HepG2 (cell line): ENCODE results near the gene HDLBP. TPM values are rescaled to one million over a fixed set of nuclear protein-coding genes. Genes with fewer than 3 reads are reported as not detected.

Experiments used
- ARNTL ChIP-seq: sonication (generic); formaldehyde crosslinking; IDR thresholded peaks from 2 replicates; pipeline ENCODE4 v1.4.0; 2020; ENCODE audit warnings: mild to moderate bottlenecking, missing genetic modification reagents
- E2F5 ChIP-seq: sonication (generic); formaldehyde crosslinking; conservative IDR thresholded peaks from 2 replicates; pipeline ENCODE4 v1.4.0; 2020; ENCODE audit warnings: missing genetic modification reagents
- ETS1 ChIP-seq: sonication (generic); formaldehyde crosslinking; IDR thresholded peaks from 2 replicates; pipeline ENCODE4 v1.4.0; 2020; ENCODE audit warnings: missing genetic modification reagents
- HBP1 ChIP-seq: IDR thresholded peaks from 2 replicates; pipeline ENCODE4 v1.6.1; 2016; ENCODE audit warnings: low read depth, control low read depth
- HDAC6 ChIP-seq: fragments of 200-600 bp; sonication (generic); IDR thresholded peaks from 2 replicates; pipeline ENCODE4 v1.7.0; 2017; ENCODE audit warnings: mild to moderate bottlenecking, antibody characterized with exemption, low read length, low read depth
- NRL ChIP-seq: sonication (generic); formaldehyde crosslinking; IDR thresholded peaks from 2 replicates; pipeline ENCODE4 v1.5.0; 2020; ENCODE audit warnings: missing genetic modification reagents, mild to moderate bottlenecking, moderate library complexity, borderline replicate concordance
- RBFOX2 ChIP-seq: fragments of 200-400 bp; formaldehyde crosslinking; IDR thresholded peaks from 2 replicates; pipeline ENCODE4 v1.6.1; 2017; ENCODE audit warnings: low read depth, mild to moderate bottlenecking, low read length
- TEAD3 ChIP-seq: optimal IDR thresholded peaks from 2 replicates; pipeline ENCODE3; 2016; ENCODE audit warnings: borderline replicate concordance
- ZNF225 ChIP-seq: sonication (generic); formaldehyde crosslinking; IDR thresholded peaks from 2 replicates; pipeline ENCODE4 v1.4.0; 2020; ENCODE audit warnings: mild to moderate bottlenecking, missing genetic modification reagents
- ZNF331 ChIP-seq: sonication (generic); formaldehyde crosslinking; IDR thresholded peaks from 2 replicates; pipeline ENCODE4 v1.4.0; 2020; ENCODE audit warnings: missing genetic modification reagents
- ZNF674 ChIP-seq: sonication (generic); formaldehyde crosslinking; IDR thresholded peaks from 2 replicates; pipeline ENCODE4 v1.5.0; 2020; ENCODE audit warnings: low read depth, mild to moderate bottlenecking, missing genetic modification reagents
- ZNF746 ChIP-seq: sonication (generic); formaldehyde crosslinking; IDR thresholded peaks from 2 replicates; pipeline ENCODE4 v1.8.0; 2022; ENCODE audit warnings: mild to moderate bottlenecking, missing genetic modification reagents
- polyA plus RNA-seq, 8 experiments: library from polyadenylated mRNA; depleted of rRNA in 3 of 8; stranded (reverse) in 7 of 8; unstranded in 1 of 8; fragments of >200 nt; fragmentation: Illumina TruSeq in 4 of 8; extraction: Trizol in 4 of 8; gene quantifications; 2 replicates each; pipeline versions ENCODE4 v1.2.1 to v1.2.3, GENCODE V29; 2011 to 2016; ENCODE audit warnings: low read depth in 4 of 8, missing spikeins in 1 of 8, mixed read lengths in 1 of 8; ENCODE audit not compliant: insufficient read depth in 1 of 8
- total RNA-seq, 5 experiments: library from RNA; depleted of rRNA; stranded (reverse); fragments of >200 nt; fragmentation: Illumina TruSeq; extraction: Trizol; gene quantifications; 2 replicates each; pipeline ENCODE4 v1.2.3, GENCODE V29; 2016; ENCODE audit warnings: low read depth in 1 of 5
- TF ChIP-seq, protein P1 (sequence below): sonication (generic); formaldehyde crosslinking; IDR thresholded peaks from 2 replicates; pipeline ENCODE4 v1.4.0; 2020; ENCODE audit warnings: mild to moderate bottlenecking, missing genetic modification reagents
- TF ChIP-seq, protein P2 (sequence below): sonication (generic); formaldehyde crosslinking; IDR thresholded peaks from 2 replicates; pipeline ENCODE4 v1.4.0; 2020; ENCODE audit warnings: missing genetic modification reagents
- TF ChIP-seq, protein P3 (sequence below), 2 experiments: sonication (generic) in 1 of 2; formaldehyde crosslinking in 1 of 2; IDR thresholded peaks; 2 replicates each; pipeline versions ENCODE4 v1.5.1 to v1.6.1; 2011 to 2020; ENCODE audit warnings: borderline replicate concordance in 1 of 2, low read depth in 1 of 2, low read length in 1 of 2, mild to moderate bottlenecking in 1 of 2, missing genetic modification reagents in 1 of 2, moderate library complexity in 1 of 2

HDLBP gene
- total and polyA plus RNA-seq, 2 of the 13 experiments (the other 11 are each of a cell fraction or from before 2014, with no cell fraction given) = 464 to 707 TPM

- TF ChIP-seq NRL (CRISPR knock-in tag) (peak; percentile 36; the same call in 1 of the 2 replicates), ETS1 (CRISPR knock-in tag) (no peak), TEAD3 (CRISPR knock-in tag) (peak; percentile 32), HDAC6 (no peak), E2F5 (CRISPR knock-in tag) (no peak), ZNF331 (CRISPR knock-in tag) (no peak), HBP1 (no peak), ZNF674 (no peak), RBFOX2 (no peak), ZNF225 (CRISPR knock-in tag) (no peak), ZNF746 (no peak), ARNTL (CRISPR knock-in tag) (0 out of 2 replicates have a peak, but pooled peaks have one; percentile 32)
- TF ChIP-seq, protein P1, sequence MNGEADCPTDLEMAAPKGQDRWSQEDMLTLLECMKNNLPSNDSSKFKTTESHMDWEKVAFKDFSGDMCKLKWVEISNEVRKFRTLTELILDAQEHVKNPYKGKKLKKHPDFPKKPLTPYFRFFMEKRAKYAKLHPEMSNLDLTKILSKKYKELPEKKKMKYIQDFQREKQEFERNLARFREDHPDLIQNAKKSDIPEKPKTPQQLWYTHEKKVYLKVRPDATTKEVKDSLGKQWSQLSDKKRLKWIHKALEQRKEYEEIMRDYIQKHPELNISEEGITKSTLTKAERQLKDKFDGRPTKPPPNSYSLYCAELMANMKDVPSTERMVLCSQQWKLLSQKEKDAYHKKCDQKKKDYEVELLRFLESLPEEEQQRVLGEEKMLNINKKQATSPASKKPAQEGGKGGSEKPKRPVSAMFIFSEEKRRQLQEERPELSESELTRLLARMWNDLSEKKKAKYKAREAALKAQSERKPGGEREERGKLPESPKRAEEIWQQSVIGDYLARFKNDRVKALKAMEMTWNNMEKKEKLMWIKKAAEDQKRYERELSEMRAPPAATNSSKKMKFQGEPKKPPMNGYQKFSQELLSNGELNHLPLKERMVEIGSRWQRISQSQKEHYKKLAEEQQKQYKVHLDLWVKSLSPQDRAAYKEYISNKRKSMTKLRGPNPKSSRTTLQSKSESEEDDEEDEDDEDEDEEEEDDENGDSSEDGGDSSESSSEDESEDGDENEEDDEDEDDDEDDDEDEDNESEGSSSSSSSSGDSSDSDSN (CRISPR knock-in tag) = peak; percentile 49; the same call in 1 of the 2 replicates
- TF ChIP-seq, protein P2, sequence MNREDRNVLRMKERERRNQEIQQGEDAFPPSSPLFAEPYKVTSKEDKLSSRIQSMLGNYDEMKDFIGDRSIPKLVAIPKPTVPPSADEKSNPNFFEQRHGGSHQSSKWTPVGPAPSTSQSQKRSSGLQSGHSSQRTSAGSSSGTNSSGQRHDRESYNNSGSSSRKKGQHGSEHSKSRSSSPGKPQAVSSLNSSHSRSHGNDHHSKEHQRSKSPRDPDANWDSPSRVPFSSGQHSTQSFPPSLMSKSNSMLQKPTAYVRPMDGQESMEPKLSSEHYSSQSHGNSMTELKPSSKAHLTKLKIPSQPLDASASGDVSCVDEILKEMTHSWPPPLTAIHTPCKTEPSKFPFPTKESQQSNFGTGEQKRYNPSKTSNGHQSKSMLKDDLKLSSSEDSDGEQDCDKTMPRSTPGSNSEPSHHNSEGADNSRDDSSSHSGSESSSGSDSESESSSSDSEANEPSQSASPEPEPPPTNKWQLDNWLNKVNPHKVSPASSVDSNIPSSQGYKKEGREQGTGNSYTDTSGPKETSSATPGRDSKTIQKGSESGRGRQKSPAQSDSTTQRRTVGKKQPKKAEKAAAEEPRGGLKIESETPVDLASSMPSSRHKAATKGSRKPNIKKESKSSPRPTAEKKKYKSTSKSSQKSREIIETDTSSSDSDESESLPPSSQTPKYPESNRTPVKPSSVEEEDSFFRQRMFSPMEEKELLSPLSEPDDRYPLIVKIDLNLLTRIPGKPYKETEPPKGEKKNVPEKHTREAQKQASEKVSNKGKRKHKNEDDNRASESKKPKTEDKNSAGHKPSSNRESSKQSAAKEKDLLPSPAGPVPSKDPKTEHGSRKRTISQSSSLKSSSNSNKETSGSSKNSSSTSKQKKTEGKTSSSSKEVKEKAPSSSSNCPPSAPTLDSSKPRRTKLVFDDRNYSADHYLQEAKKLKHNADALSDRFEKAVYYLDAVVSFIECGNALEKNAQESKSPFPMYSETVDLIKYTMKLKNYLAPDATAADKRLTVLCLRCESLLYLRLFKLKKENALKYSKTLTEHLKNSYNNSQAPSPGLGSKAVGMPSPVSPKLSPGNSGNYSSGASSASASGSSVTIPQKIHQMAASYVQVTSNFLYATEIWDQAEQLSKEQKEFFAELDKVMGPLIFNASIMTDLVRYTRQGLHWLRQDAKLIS (CRISPR knock-in tag) = no peak
- TF ChIP-seq, protein P3, sequence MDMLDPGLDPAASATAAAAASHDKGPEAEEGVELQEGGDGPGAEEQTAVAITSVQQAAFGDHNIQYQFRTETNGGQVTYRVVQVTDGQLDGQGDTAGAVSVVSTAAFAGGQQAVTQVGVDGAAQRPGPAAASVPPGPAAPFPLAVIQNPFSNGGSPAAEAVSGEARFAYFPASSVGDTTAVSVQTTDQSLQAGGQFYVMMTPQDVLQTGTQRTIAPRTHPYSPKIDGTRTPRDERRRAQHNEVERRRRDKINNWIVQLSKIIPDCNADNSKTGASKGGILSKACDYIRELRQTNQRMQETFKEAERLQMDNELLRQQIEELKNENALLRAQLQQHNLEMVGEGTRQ (IDR thresholded peaks at IDR 0.05; ENCODE audit: low read depth, low read length) = peak; percentile 60; the same call in 1 of the 2 replicates
- TF ChIP-seq, protein P3 (CRISPR knock-in tag; IDR thresholded peaks at IDR 0.05; ENCODE audit: borderline replicate concordance) = peak; percentile 52; the same call in 1 of the 2 replicates
Observed at GRCh38 chr2:241201445-241202267, 113.8 kb downstream of the HDLBP start (continued).
